ENCODE results near the gene NCBP3. TPM values are rescaled to one million over a fixed set of nuclear protein-coding genes. Genes with fewer than 3 reads are reported as not detected.

The NCBP3 gene
- polyA plus RNA-seq, 1 experiment = 9.7 TPM

DNA sequence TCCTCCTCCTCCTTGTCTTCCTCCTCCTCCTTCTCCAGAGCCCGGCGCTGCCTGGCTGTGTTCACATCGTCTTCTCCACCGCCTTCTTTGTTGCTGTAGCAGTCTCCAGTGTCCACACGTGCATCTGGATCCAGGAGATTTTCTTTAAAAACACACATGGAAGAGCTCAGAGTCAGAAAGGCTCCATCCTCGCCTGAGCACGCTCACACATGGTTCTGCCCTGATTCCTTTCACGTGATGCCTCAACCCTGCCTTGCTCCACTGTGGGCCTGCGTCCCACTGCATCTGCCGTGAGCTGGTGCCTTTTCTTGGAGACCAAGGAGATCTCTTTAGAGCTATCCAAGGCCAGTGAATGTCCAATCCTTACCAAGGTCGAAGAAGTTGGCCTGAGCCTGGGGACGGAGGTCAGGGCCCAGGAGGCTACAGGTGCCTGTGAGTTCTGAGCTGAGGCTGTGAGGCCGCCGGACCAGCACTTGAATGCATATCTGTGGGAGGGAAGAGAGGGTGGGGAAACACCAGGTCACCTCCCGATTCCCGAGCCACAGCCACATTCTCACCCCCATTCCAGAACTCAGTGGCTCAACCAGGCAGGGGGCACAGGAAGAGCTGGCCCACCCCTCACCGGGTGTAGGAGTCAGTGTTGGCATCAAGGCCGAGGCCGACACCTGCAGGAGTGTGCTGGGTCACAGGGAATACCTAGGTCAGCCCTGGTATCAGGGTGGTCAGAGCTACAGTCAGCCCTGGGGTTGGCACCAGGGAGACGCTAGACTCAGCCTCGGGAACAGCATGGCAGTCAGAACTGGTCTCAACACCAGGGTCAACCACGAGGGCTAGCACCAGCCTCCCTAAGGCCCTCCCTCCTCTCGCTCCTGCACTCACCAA is 84.8 kb downstream of the NCBP3 start:
- CTCF ChIA-PET = interaction anchor here (2.1 kb wide), 1 partner anchor 23 kb away, joined by 12 read pairs; no protein-coding TSS in a partner anchor
- DNase-seq (ENCODE audit: low read depth) = no peak
- Histone ChIP-seq H3K36me3 (ENCODE audit: control insufficient read depth, insufficient read depth, low read length) (no peaks in the 10 kb centered on the region), H3K27me3 (ENCODE audit: control insufficient read depth, insufficient read depth, low read length) (no peaks in the 10 kb centered on the region; the same call in 1 of the 2 replicates), H3K4me3 (ENCODE audit: low read depth, low read length) (no peak overlapping the region)
- TF ChIP-seq, protein P1, sequence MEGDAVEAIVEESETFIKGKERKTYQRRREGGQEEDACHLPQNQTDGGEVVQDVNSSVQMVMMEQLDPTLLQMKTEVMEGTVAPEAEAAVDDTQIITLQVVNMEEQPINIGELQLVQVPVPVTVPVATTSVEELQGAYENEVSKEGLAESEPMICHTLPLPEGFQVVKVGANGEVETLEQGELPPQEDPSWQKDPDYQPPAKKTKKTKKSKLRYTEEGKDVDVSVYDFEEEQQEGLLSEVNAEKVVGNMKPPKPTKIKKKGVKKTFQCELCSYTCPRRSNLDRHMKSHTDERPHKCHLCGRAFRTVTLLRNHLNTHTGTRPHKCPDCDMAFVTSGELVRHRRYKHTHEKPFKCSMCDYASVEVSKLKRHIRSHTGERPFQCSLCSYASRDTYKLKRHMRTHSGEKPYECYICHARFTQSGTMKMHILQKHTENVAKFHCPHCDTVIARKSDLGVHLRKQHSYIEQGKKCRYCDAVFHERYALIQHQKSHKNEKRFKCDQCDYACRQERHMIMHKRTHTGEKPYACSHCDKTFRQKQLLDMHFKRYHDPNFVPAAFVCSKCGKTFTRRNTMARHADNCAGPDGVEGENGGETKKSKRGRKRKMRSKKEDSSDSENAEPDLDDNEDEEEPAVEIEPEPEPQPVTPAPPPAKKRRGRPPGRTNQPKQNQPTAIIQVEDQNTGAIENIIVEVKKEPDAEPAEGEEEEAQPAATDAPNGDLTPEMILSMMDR (IDR thresholded peaks at IDR 0.05; ENCODE audit: insufficient read depth, low read depth, low read length) = no peak
- POLR2A ChIA-PET = no interaction called here

DNA sequence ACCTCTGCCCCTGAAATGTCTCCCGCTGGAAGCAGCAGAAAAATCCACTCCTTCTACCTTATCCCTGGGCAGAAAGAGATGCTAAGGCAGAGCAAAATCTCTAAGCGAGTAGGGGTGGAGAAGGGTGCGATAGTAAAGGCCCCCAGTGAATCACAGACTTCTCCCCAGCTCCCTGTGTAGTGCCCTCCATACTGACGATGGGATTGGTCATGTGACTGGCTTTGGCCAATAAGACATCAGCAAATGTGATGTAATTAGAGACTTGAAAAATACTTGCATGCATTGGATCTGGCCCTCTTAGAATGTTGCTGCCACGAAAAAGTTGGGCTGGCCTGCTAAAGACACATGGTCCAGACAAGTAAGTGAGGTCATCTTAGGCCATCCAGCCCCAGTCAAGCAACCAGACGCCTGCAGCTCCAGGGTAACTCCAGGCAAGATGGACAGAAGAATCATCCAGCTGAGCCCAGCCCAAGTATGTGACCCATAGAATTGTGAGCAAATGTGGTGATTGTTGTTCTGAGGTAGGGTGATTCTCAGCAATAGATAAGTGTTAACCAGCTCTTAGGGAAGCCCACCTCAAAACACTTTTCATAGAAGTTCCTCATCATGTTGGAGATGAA is 86.3 kb downstream of the NCBP3 start:
- ChIA-PET POLR2A (no interaction called here), CTCF (no interaction called here)
- TF ChIP-seq, protein P1 (IDR thresholded peaks at IDR 0.05; ENCODE audit: insufficient read depth, low read depth, low read length) = no peak

DNA sequence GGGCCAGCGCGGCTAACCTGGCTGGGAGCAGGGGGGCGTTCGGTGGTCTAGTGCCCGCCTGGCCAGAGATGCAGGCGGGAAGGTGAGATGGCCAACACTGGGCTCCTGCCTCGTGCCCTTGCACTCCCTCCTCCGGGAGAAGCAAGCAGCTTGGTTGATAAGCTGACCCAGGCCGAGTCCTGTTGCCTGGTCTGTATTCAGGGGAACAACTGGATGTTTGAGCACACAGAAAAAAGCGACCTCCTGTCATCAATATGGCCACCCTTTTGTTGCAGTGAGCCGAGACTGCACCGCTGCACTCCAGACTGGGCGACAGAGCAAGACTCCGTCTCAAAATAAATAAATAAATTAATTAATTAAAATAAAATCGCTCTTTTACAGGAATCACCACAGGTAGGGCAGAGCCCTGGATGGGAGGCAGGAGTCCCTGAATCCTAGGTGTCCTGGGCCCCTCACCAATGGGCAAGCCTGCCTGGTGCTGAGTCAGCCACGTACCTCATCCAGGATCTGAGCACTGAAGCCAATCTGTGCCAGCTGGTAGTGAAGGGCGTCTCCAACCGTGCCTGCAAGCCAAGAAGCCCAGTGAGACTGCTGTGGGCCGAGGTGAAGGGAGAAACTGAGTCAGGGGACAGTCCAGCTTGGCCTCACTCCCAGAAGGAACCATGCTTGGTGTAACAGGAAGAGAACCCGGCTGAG is 90.6 kb downstream of the NCBP3 start:
- DNase-seq (ENCODE audit: low read depth) = no peak
- TF ChIP-seq, protein P1 (IDR thresholded peaks at IDR 0.05; ENCODE audit: insufficient read depth, low read depth, low read length) = no peak
- Histone ChIP-seq H3K27me3 (ENCODE audit: control insufficient read depth, insufficient read depth, low read length) (peaks cover 1% of the 10 kb centered on the region; the same call in 1 of the 2 replicates), H3K36me3 (ENCODE audit: control insufficient read depth, insufficient read depth, low read length) (no peaks in the 10 kb centered on the region), H3K4me3 (ENCODE audit: low read depth, low read length) (no peak overlapping the region)
- ChIA-PET POLR2A (no interaction called here), CTCF (no interaction called here)

More for the DNA sequence above, 86.3 kb downstream of the NCBP3 start:
- H3K27me3 ChIP-seq (ENCODE audit: control insufficient read depth, insufficient read depth, low read length) = no peaks in the 10 kb centered on the region; the same call in 1 of the 2 replicates
- DNase-seq (ENCODE audit: low read depth) = no peak
- no peak overlapping the region for H3K4me3 ChIP-seq (ENCODE audit: low read depth, low read length)
- no peaks in the 10 kb centered on the region for H3K36me3 ChIP-seq (ENCODE audit: control insufficient read depth, insufficient read depth, low read length)

DNA sequence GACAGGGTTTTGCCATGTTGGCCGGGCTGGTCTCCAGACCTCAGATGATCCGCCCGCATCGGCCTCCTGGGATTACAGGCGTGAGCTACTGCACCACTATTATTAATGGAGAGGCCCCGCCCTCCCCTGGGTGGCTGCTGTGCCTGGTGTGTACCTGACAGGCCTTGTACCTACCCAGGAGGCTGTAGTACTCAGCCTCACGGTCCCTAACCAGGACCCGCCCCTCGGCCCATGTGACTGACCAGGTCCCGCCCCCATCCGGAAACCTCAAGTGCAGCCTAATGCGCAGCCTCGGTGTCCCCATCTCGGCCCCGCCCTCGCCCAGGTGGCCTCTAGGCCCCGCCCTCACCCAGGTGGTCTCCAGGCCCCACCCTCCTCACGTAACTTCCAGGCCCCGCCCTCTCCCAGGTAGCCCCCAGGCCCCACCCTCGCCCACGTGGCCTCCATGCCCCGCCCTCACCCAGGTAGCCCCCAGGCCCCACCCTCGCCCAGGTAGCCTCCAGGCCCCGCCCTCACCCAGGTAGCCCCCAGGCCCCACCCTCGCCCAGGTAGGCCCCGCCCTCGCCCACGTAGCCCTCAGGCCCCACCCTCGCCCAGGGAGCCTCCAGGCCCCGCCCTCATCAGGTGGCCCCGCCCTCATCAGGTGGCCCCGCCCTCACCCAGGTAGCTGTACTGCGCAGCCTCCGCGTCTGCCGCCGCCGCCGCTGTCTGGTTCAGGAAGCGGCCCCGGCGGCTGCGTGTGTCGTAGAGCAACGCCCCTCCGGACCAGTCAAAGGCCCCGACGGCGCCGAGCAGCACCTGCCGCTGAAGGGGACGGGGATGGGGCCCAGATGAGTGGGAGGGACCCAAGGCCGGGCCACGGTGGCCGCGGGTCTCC is 91.3 kb downstream of the NCBP3 start:
- no peak for DNase-seq (ENCODE audit: low read depth)
- H3K27me3 ChIP-seq (ENCODE audit: control insufficient read depth, insufficient read depth, low read length) = peaks cover 1% of the 10 kb centered on the region; the same call in 1 of the 2 replicates
- CTCF ChIA-PET = interaction anchor here (0.9 to 1.3 kb wide), 2 partner anchors 16 to 73 kb away, joined by 4 to 5 read pairs; no protein-coding TSS in a partner anchor
- no peaks in the 10 kb centered on the region for H3K36me3 ChIP-seq (ENCODE audit: control insufficient read depth, insufficient read depth, low read length)
- TF ChIP-seq, protein P1 (IDR thresholded peaks at IDR 0.05; ENCODE audit: insufficient read depth, low read depth, low read length) = no peak
- POLR2A ChIA-PET = interaction anchor here (0.6 kb wide), 1 partner anchor 87 kb away, joined by 4 read pairs; no protein-coding TSS in a partner anchor
- no peak overlapping the region for H3K4me3 ChIP-seq (ENCODE audit: low read depth, low read length)
